ENCODE data around the gene RRP1B. TPM values are rescaled to one million over a fixed set of nuclear protein-coding genes. Genes with fewer than 3 reads are reported as not detected.

RRP1B gene
- total RNA-seq, 2 donors from 2014 or later, result 52.6 to 62.0 TPM

- ATAC-seq (replicated peaks in 1 of 2) (no peak), DNase-seq (no peak)
- Mint-ChIP-seq H3K27ac (no peak overlapping the region), H3K36me3 (ENCODE audit: insufficient read depth in 2 of 2) (no peaks in the 10 kb centered on the region), H3K9me3 (no peaks in the 10 kb centered on the region), H3K4me1 (ENCODE audit: low read depth) (no peaks in the 10 kb centered on the region), H3K4me3 (no peak overlapping the region), H3K27me3 (ENCODE audit: low read depth) (no peaks in the 10 kb centered on the region)
These were observed 33.0 kb upstream of the RRP1B start for GRCh38 chr21:43626390-43626789.

GRCh38 chr21:43627527-43627926 lies 31.8 kb upstream of the RRP1B start:
- Mint-ChIP-seq H3K9me3 (no peaks in the 10 kb centered on the region), H3K36me3 (ENCODE audit: insufficient read depth in 2 of 2) (no peaks in the 10 kb centered on the region), H3K4me3 (no peak overlapping the region), H3K27ac (no peak overlapping the region), H3K4me1 (ENCODE audit: low read depth) (no peaks in the 10 kb centered on the region), H3K27me3 (ENCODE audit: low read depth) (no peaks in the 10 kb centered on the region)
- ATAC-seq (replicated peaks in 1 of 2), result no peak
- no peak for DNase-seq

- H3K9me3 Mint-ChIP-seq, result no peaks in the 10 kb centered on the region
- no peak for DNase-seq
- H3K36me3 Mint-ChIP-seq (ENCODE audit: insufficient read depth in 2 of 2), result no peaks in the 10 kb centered on the region
- no peak overlapping the region for H3K27ac Mint-ChIP-seq
- no peak overlapping the region for H3K4me3 Mint-ChIP-seq
- H3K4me1 Mint-ChIP-seq (ENCODE audit: low read depth), result no peaks in the 10 kb centered on the region
- no peak for ATAC-seq (replicated peaks in 1 of 2)
- H3K27me3 Mint-ChIP-seq (ENCODE audit: low read depth), result no peaks in the 10 kb centered on the region
These were observed 27.8 kb upstream of the RRP1B start for GRCh38 chr21:43631411-43632107.

- Mint-ChIP-seq H3K9me3 (no peaks in the 10 kb centered on the region), H3K4me1 (ENCODE audit: low read depth) (no peaks in the 10 kb centered on the region), H3K36me3 (ENCODE audit: insufficient read depth in 2 of 2) (no peaks in the 10 kb centered on the region), H3K4me3 (no peak overlapping the region), H3K27me3 (ENCODE audit: low read depth) (no peaks in the 10 kb centered on the region), H3K27ac (no peak overlapping the region)
- ATAC-seq (replicated peaks in 1 of 2) (no peak), DNase-seq (no peak)
These were observed 26.9 kb upstream of the RRP1B start for GRCh38 chr21:43632373-43632905.

- Mint-ChIP-seq H3K4me1 (ENCODE audit: low read depth) (no peaks in the 10 kb centered on the region), H3K9me3 (no peaks in the 10 kb centered on the region)
These were observed 24.7 kb upstream of the RRP1B start for GRCh38 chr21:43634618-43635017.

GRCh38 chr21:43635436-43635835 lies 23.9 kb upstream of the RRP1B start:
- Mint-ChIP-seq H3K36me3 (ENCODE audit: insufficient read depth in 2 of 2) (no peaks in the 10 kb centered on the region), H3K4me3 (no peak overlapping the region), H3K27me3 (ENCODE audit: low read depth) (no peaks in the 10 kb centered on the region), H3K4me1 (ENCODE audit: low read depth) (no peaks in the 10 kb centered on the region), H3K9me3 (no peaks in the 10 kb centered on the region), H3K27ac (no peak overlapping the region)
- ATAC-seq (replicated peaks in 1 of 2) (no peak), DNase-seq (no peak)

More at GRCh38 chr21:43634618-43635017, 24.7 kb upstream of the RRP1B start:
- Mint-ChIP-seq H3K27ac (no peak overlapping the region), H3K27me3 (ENCODE audit: low read depth) (no peaks in the 10 kb centered on the region), H3K4me3 (no peak overlapping the region), H3K36me3 (ENCODE audit: insufficient read depth in 2 of 2) (no peaks in the 10 kb centered on the region)
- ATAC-seq (replicated peaks in 1 of 2), result no peak
- DNase-seq, result no peak

GRCh38 chr21:43637530-43638158 lies 21.7 kb upstream of the RRP1B start:
- no peak for DNase-seq
- H3K27me3 Mint-ChIP-seq (ENCODE audit: low read depth), result no peaks in the 10 kb centered on the region
- H3K9me3 Mint-ChIP-seq, result no peaks in the 10 kb centered on the region
- ATAC-seq (replicated peaks in 1 of 2), result no peak
- no peaks in the 10 kb centered on the region for H3K36me3 Mint-ChIP-seq (ENCODE audit: insufficient read depth in 2 of 2)
- H3K4me3 Mint-ChIP-seq, result no peak overlapping the region
- H3K4me1 Mint-ChIP-seq (ENCODE audit: low read depth), result no peaks in the 10 kb centered on the region
- H3K27ac Mint-ChIP-seq, result no peak overlapping the region

- Mint-ChIP-seq H3K36me3 (ENCODE audit: insufficient read depth in 2 of 2) (no peaks in the 10 kb centered on the region), H3K27ac (no peak overlapping the region), H3K4me3 (no peak overlapping the region), H3K27me3 (ENCODE audit: low read depth) (no peaks in the 10 kb centered on the region), H3K4me1 (ENCODE audit: low read depth) (peaks cover 6% of the 10 kb centered on the region), H3K9me3 (no peaks in the 10 kb centered on the region)
- ATAC-seq (replicated peaks in 1 of 2) (no peak), DNase-seq (no peak)
These were observed 19.6 kb upstream of the RRP1B start for GRCh38 chr21:43639470-43640353.

- Mint-ChIP-seq H3K4me3 (no peak overlapping the region), H3K4me1 (ENCODE audit: low read depth) (peaks cover 10% of the 10 kb centered on the region), H3K9me3 (no peaks in the 10 kb centered on the region), H3K27me3 (ENCODE audit: low read depth) (no peaks in the 10 kb centered on the region), H3K27ac (no peak overlapping the region), H3K36me3 (ENCODE audit: insufficient read depth in 2 of 2) (no peaks in the 10 kb centered on the region)
- ATAC-seq (replicated peaks in 1 of 2), result no peak
- no peak for DNase-seq
These were observed 19.0 kb upstream of the RRP1B start for GRCh38 chr21:43640400-43640799.

GRCh38 chr21:43643193-43643592 lies 16.2 kb upstream of the RRP1B start:
- no peak for DNase-seq
- H3K4me1 Mint-ChIP-seq (ENCODE audit: low read depth), result peaks cover 25% of the 10 kb centered on the region
- H3K27me3 Mint-ChIP-seq (ENCODE audit: low read depth), result no peaks in the 10 kb centered on the region
- ATAC-seq (replicated peaks in 1 of 2), result no peak
- no peak overlapping the region for H3K27ac Mint-ChIP-seq
- no peak overlapping the region for H3K4me3 Mint-ChIP-seq
- H3K9me3 Mint-ChIP-seq, result no peaks in the 10 kb centered on the region
- H3K36me3 Mint-ChIP-seq (ENCODE audit: insufficient read depth in 2 of 2), result no peaks in the 10 kb centered on the region

GRCh38 chr21:43644071-43644470 lies 15.3 kb upstream of the RRP1B start:
- Mint-ChIP-seq H3K27me3 (ENCODE audit: low read depth) (no peaks in the 10 kb centered on the region), H3K36me3 (ENCODE audit: insufficient read depth in 2 of 2) (no peaks in the 10 kb centered on the region), H3K4me1 (ENCODE audit: low read depth) (peaks cover 25% of the 10 kb centered on the region), H3K9me3 (no peaks in the 10 kb centered on the region), H3K27ac (no peak overlapping the region), H3K4me3 (no peak overlapping the region)
- no peak for ATAC-seq (replicated peaks in 1 of 2)
- no peak for DNase-seq

- Mint-ChIP-seq H3K27ac (no peak overlapping the region), H3K4me3 (no peak overlapping the region), H3K27me3 (ENCODE audit: low read depth) (no peaks in the 10 kb centered on the region), H3K4me1 (ENCODE audit: low read depth) (peaks cover 25% of the 10 kb centered on the region), H3K36me3 (ENCODE audit: insufficient read depth in 2 of 2) (no peaks in the 10 kb centered on the region), H3K9me3 (no peaks in the 10 kb centered on the region)
- DNase-seq (no peak), ATAC-seq (replicated peaks in 1 of 2) (no peak)
These were observed 14.8 kb upstream of the RRP1B start for GRCh38 chr21:43644609-43645008.
